Activated CD8-positive, alpha-beta T cell treated with anti-CD3 and anti-CD28 coated beads for 36 hours (primary cell): ENCODE results near the gene IFI27. TPM values are rescaled to one million over a fixed set of nuclear protein-coding genes. Genes with fewer than 3 reads are reported as not detected.

ENCODE experiments used
- ATAC-seq: fragments of 200-7000 bp; cut with Tn5 transposase; one replicate; pipeline ENCODE4 v1.10.0; 2021; ENCODE audit warnings: mild to moderate bottlenecking, moderate library complexity
- CTCF ChIA-PET: fragments of 350-600 bp; sonication (Branson Sonifier 250); formaldehyde crosslinking; loops from one replicate; lab custom pipeline; 2021; ENCODE audit warnings: antibody characterized with exemption; lab: Charles Lee
- POLR2A ChIA-PET: fragments of 350-600 bp; sonication (Branson Sonifier 250); formaldehyde crosslinking; loops from one replicate; lab custom pipeline; 2021; ENCODE audit warnings: antibody characterized with exemption; lab: Charles Lee
- DNase-seq: peaks from one replicate; pipeline ENCODE4 v3.0.0-alpha.2; 2020
- H3K27ac Mint-ChIP-seq: one replicate; pipeline ENCODE4 v1.8.0; 2021; ENCODE audit warnings: mild to moderate bottlenecking, mixed read lengths
- H3K27me3 Mint-ChIP-seq: one replicate; pipeline ENCODE4 v1.8.0; 2021; ENCODE audit warnings: mixed read lengths
- H3K36me3 Mint-ChIP-seq: one replicate; pipeline ENCODE4 v1.8.0; 2021; ENCODE audit warnings: low read depth, mixed read lengths
- H3K4me1 Mint-ChIP-seq: one replicate; pipeline ENCODE4 v1.8.0; 2021; ENCODE audit warnings: low read depth, mixed read lengths
- H3K4me3 Mint-ChIP-seq: one replicate; pipeline ENCODE4 v1.8.0; 2021; ENCODE audit warnings: mild to moderate bottlenecking, moderate library complexity, mixed read lengths
- H3K9me3 Mint-ChIP-seq: one replicate; pipeline ENCODE4 v1.8.0; 2021; ENCODE audit warnings: mixed read lengths
- CTCF ChIP-seq: fragments of 200-600 bp; IDR thresholded peaks from one replicate; pipeline ENCODE4 v1.8.0; 2022; ENCODE audit warnings: antibody characterized with exemption, mild to moderate bottlenecking
- intact Hi-C: fragments of 100-400 bp; cut with micrococcal nuclease; formaldehyde crosslinking; loops from one replicate; pipeline ENCODE4 v1.10.0; 2022
- total RNA-seq, 2 experiments: library from RNA; stranded (reverse); gene quantifications; one replicate each; pipeline ENCODE4 v1.2.3, GENCODE V29; 2021

Gene IFI27
- total RNA-seq, 2 experiments from 2014 or later: 0.86 to 4.1 TPM

DNA sequence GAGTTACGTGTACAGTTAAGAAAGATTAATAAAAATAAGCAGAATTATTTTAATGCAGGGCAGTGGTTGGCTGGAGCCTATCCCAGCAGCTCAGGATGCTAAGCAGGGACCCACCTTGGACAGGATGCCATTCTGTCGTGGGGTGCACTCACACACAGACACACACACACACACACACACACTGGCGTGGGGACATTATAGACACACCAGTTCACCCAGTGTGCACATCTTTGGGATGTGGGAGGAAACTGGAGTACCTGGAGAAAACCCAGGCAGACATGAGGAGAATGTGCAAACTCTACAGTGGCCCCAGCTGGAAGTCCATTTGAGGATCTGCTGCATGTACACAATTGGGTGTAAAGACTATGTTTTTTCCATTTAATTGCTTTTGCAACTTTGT, 31.7 kb downstream of the IFI27 start:
- no peak for DNase-seq
- no peaks in the 10 kb centered on the region for H3K36me3 Mint-ChIP-seq
- H3K4me1 Mint-ChIP-seq: peaks cover 11% of the 10 kb centered on the region
- ATAC-seq: no peak
- H3K27me3 Mint-ChIP-seq: peaks cover 2% of the 10 kb centered on the region
- no peak overlapping the region for H3K27ac Mint-ChIP-seq
- no peak for TF ChIP-seq CTCF
- ChIA-PET CTCF (interaction anchor here (1.0 to 8.5 kb wide), 8 partner anchors 10 to 344 kb away, joined by 3 to 92 read pairs (median 5); no protein-coding TSS in a partner anchor), POLR2A (no interaction called here)
- H3K9me3 Mint-ChIP-seq: peaks cover under 1% of the 10 kb centered on the region
- no peak overlapping the region for H3K4me3 Mint-ChIP-seq
- intact Hi-C loops: no loop called here

DNA sequence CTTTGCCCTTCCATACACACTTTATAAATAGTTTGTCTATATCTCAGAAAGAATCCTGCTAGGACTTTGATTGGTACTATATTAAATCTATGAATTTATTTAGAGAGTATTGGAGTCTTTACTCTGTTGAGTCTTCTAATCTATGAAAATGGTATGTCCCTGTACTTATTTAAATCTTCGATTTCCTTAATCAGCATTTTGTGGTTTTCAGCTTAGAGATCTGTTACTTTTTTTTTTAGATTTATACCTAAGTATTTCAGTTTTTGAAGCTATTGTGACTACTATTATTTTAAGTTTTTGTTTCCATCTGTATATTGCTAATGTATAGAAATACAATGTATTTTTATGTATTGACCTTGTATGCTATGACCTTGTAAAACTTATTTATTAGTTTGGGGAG, 32.3 kb downstream of the IFI27 start:
- DNase-seq (no peak), ATAC-seq (no peak)
- Mint-ChIP-seq H3K27me3 (peaks cover 1% of the 10 kb centered on the region), H3K9me3 (peaks cover 1% of the 10 kb centered on the region), H3K4me3 (no peak overlapping the region), H3K27ac (no peak overlapping the region), H3K36me3 (no peaks in the 10 kb centered on the region), H3K4me1 (peaks cover 16% of the 10 kb centered on the region)
- intact Hi-C loops: no loop called here
- ChIA-PET POLR2A (no interaction called here), CTCF (interaction anchor here (1.0 to 8.5 kb wide), 9 partner anchors 10 to 344 kb away, joined by 3 to 92 read pairs (median 5); no protein-coding TSS in a partner anchor)
- no peak for TF ChIP-seq CTCF

DNA sequence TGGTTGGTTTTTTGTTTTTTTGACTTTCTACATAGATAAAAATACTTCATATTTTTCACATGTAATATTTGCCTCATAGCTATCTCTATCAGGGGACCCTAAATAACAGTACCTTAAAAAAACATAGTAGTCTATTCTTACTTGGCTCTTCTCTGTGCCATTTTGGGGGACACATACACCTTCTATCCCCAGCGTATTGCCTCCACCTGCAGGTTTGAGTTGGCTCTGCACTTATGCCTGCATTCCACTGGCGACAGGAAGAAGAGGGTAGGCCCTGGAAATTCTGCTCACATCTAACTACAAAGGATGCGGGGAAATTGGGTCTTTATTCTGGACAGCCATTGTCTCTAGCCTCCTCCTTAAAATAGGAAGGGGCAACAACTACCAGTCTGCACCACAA, 32.7 kb downstream of the IFI27 start:
- intact Hi-C loops: no loop called here
- peaks cover 1% of the 10 kb centered on the region for H3K27me3 Mint-ChIP-seq
- ChIA-PET POLR2A (no interaction called here), CTCF (interaction anchor here (1.0 to 8.5 kb wide), 7 partner anchors 10 to 207 kb away, joined by 3 to 92 read pairs (median 5); no protein-coding TSS in a partner anchor)
- peaks cover 1% of the 10 kb centered on the region for H3K9me3 Mint-ChIP-seq
- peak; percentile 54 for TF ChIP-seq CTCF
- peaks cover 16% of the 10 kb centered on the region for H3K4me1 Mint-ChIP-seq
- H3K27ac Mint-ChIP-seq: no peak overlapping the region
- no peaks in the 10 kb centered on the region for H3K36me3 Mint-ChIP-seq
- ATAC-seq (peak; percentile 64), DNase-seq (peak; percentile 34)
- H3K4me3 Mint-ChIP-seq: no peak overlapping the region

DNA sequence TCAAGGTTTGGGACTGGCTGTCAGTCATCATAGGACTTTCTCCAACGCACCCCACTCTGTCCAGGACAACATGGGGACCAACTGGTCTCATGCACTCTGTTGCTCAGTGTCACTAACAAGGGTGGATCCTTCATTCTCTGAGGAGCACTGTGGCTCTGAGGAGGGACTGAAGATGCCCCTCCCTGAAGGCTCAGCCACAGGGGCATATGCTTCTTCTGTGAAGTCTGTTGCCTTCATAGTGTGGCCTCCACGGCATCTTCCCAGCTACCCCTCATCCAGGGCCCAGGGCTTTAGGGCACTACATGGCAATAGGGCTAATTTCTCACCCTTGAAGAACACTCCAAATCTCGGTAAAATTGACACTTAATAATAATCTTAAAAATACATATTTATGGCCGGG, 33.2 kb downstream of the IFI27 start:
- H3K9me3 Mint-ChIP-seq: peaks cover 1% of the 10 kb centered on the region
- DNase-seq (no peak), ATAC-seq (no peak)
- intact Hi-C loops: no loop called here
- H3K36me3 Mint-ChIP-seq: no peaks in the 10 kb centered on the region
- no peak for TF ChIP-seq CTCF
- ChIA-PET CTCF (interaction anchor here (1.7 to 8.5 kb wide), 3 partner anchors 11 to 207 kb away, joined by 4 to 92 read pairs (median 14); no protein-coding TSS in a partner anchor), POLR2A (interaction anchor here (0.8 kb wide), 1 partner anchor 11 kb away, joined by 3 read pairs; no protein-coding TSS in a partner anchor)
- H3K4me1 Mint-ChIP-seq: peaks cover 16% of the 10 kb centered on the region
- peaks cover 1% of the 10 kb centered on the region for H3K27me3 Mint-ChIP-seq
- H3K4me3 Mint-ChIP-seq: no peak overlapping the region
- H3K27ac Mint-ChIP-seq: no peak overlapping the region

DNA sequence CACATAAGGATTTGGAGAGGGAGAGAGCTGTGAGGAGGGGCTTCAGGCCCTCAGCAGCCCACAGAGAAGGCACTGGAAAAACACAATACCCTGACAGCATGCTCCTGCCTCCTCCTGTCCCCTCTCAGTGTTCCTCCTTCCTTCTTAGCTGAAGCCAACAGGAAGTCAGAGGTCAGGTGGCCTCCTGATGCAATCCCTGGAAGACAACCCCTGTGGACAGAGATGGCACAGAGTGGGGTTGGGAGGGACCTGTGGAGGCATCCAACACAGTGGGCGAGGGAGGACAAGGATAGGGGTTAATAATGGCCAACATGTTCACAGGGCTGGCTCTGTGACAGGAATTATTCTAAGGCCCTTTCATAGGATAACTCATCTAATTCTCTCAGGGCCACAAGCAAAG, 34.2 kb downstream of the IFI27 start:
- Mint-ChIP-seq H3K4me1 (peaks cover 16% of the 10 kb centered on the region), H3K36me3 (no peaks in the 10 kb centered on the region), H3K27ac (peak overlapping the region; percentile 48), H3K4me3 (no peak overlapping the region), H3K27me3 (no peaks in the 10 kb centered on the region), H3K9me3 (peaks cover 1% of the 10 kb centered on the region)
- DNase-seq (no peak), ATAC-seq (peak; percentile 20)
- POLR2A ChIA-PET: no interaction called here
- no peak for TF ChIP-seq CTCF
- intact Hi-C loops: no loop called here
- CTCF ChIA-PET: interaction anchor here (2.7 kb wide), 1 partner anchor 8 kb away, joined by 15 read pairs; no protein-coding TSS in a partner anchor
